T-helper 9 cell (primary cell): ENCODE data around the gene ANAPC1.
"Not testable (repeated sequence)": the region's sequence is repeated elsewhere in the genome, so short reads cannot be mapped to it uniquely, and the experiment has no call there.

Experiments used
- DNase-seq: peaks from one replicate; pipeline ENCODE4 v3.0.0-alpha.2; 2020

ANAPC1 gene

DNA sequence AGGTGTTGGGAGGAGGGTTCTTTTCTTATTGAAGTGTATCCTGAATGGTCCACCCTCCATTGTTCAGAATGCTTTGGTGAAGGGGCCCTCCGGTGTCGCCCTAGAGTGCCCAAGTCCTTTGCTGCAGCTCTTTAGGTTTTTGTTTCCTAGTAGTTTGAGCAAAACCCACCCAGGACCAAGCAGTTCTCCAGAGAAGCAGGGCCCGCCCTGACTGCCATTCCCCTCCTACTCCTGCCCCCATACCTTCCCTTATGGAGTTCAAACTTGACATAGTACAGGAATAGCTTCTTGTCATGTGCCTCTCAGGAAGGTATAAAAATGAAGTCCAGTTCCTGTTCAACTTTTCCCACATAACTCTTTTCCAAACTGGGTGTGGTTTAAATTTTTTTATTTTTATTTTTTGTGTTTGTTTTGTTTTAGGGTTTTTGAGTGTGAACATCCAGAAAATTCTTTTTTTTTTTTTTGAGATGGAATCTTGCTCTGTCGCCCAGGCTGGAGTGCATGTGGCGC is 20.0 kb upstream of the ANAPC1 start:
- no peak for DNase-seq

- DNase-seq: no peak
These were observed 19.5 kb upstream of the ANAPC1 start for GRCh38 chr2:111903516-111903915.

GRCh38 chr2:111900859-111901258 is 16.9 kb upstream of the ANAPC1 start:
- no peak for DNase-seq

GRCh38 chr2:111898703-111899514 is 14.9 kb upstream of the ANAPC1 start:
- peak; percentile 6 for DNase-seq

DNA sequence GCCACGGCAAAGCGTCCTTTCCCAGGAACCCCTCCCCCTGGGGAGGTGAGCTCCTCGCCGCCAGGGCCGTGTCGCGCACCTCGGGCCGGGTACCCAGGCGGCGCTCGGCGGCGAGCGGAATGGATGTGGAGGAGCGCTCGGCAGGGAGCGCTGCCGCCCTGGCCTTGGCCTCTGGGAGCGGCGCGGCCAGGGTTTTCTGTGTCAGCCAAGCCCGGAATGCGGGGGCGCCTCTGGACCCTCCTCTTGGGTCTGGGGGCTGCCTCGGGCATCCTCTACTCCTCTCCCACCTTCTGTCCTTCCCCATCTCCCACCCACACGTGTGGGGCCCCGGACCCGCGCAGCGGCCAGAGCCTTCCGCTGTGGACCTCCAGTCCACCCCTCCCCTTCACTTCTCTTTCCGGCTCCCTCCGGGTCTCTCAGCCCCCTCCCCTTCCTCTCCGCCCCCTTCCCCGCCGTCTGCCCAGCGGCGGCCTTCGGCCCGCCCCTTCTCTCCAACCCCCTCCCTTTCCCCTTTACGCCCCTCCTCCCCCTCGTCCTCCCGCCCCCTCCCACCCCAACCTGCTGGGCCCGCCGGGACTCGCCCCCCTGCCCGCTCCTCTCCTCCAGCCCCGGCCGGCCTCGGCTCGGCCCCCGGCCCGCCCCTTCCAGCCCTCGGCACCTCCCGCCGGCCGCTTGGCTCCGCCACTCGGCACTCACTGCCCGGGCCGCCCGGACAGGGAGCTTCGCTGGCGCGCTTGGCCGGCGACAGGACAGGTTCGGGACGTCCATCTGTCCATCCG is 14.1 kb upstream of the ANAPC1 start, which contains the start of gene MERTK:
MERTK (plus strand) TSS at position 684 of the 779 bp plus-strand sequence. CDS start 129 bp downstream, outside the sequence.
- DNase-seq: peak; percentile 31

- DNase-seq: no peak
These were observed 13.6 kb upstream of the ANAPC1 start for GRCh38 chr2:111897630-111897923.

DNA sequence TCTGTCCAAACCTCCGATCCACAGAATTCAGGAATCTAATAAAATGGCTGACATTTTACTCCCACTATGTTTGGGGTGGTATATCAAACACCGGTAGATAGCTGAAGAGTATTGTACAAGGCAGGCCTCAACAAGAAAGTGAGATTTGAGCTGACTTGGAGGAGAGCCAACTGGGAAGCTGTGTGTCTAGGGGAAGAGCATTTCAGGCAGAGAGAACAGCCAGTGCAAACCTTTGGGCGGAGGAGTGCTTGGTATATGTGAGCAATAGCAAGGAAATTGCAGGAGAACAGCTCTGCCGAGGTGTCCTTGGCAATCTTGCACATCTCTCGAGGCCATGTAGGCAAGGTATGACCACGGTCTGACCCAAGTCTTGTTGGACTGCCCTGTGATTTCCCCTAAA is 12.6 kb upstream of the ANAPC1 start:
- no peak for DNase-seq

DNA sequence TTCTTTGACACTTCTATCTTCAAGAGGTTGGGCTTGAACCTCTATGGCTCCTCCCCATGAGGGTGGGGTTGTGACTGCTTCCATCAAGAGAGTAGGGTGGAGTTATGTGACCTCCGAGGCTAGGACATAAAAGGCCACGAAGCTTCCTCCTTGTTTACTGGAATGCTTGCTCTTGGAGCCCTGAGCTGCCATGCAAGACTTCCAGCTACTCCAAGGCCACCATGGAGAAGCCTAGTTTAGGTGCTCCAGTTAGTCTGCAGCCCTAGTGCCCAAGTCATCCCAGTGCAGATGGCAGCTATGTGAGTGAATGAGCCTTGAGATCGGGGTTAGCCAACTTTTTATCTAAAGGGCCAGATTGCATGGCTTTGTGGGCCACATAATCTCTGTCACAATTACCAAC is 12.0 kb upstream of the ANAPC1 start:
- no peak for DNase-seq

DNA sequence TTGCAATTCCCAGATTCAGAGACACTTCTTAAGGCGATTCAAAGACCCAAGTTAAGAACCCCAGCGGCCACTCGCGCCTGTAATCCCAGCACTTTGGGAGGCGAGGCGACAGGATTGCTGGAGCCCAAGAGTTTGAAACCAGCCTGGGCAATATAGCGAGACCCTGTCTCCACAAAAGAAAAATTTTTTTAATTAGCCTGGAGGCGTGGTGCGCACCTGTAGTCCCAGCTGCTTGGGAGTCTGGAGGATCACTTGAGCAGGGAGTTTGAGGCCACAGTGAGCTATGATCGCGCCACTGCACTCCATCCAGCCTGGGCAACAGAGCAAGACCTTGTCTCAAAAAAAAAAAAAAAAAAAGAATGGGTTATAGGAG is 585 bp upstream of the ANAPC1 start:
- DNase-seq: no peak

DNA sequence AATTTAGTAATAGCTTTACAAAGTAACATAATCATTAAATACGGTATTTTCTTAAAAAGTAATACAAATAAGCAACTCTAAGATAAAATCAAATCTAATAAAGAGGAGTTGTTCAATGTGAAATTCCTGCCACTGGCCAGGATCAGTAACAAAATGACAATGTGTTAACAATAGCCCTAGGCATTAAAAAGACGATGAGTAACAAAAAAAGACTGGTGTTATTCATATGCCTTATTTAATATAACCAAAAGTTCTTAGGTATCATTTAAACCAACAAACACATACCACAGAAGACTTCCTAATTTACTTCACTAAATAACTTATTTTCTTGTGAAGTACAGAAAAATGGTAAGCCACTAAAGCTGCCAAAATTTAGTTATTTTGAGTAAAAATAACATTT is 11.2 kb downstream of the ANAPC1 start:
- not testable (repeated sequence) for DNase-seq

- not testable (repeated sequence) for DNase-seq
These were observed 18.9 kb downstream of the ANAPC1 start for GRCh38 chr2:111865124-111865523.

DNA sequence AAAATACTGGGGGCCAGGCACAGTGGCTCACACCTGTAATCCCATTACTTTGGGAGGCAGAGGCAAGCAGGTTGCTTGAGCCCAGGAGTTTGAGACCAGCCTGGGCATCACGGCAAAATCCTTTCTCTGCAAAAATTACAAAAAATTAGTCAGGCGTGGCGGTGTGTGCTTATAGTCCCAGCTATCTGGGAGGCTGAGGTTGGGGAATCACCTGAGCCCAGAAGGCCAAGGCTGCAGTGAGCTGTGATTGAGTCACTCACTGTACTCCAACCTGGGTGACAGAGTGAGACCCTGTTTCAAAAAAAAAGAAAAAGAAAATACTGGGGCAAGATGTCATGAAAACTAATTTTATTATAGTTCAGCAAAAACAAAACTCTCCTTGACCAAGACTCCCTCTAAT is 24.0 kb downstream of the ANAPC1 start:
- DNase-seq: not testable (repeated sequence)

GRCh38 chr2:111852544-111852943 is 31.4 kb downstream of the ANAPC1 start:
- not testable (repeated sequence) for DNase-seq

DNA sequence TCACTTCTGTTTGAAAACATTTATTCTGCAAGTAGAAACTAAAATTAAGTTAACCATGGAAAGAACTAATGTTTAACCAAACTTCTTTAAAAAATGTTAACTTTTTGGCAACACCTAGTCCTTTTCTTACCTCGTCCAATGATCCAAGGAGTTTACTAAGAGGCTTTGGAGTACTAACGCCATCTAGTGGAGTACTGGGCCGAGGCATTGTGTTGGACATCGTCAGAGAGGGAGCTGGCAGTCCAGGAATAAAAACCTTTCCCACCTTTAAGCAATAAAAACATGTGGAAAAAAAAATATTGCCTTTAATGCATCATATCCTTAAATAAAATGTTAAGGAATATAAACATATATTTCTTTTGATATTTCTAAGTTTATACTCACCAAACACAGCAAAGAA is 33.3 kb downstream of the ANAPC1 start:
- peak; percentile 1 for DNase-seq

DNA sequence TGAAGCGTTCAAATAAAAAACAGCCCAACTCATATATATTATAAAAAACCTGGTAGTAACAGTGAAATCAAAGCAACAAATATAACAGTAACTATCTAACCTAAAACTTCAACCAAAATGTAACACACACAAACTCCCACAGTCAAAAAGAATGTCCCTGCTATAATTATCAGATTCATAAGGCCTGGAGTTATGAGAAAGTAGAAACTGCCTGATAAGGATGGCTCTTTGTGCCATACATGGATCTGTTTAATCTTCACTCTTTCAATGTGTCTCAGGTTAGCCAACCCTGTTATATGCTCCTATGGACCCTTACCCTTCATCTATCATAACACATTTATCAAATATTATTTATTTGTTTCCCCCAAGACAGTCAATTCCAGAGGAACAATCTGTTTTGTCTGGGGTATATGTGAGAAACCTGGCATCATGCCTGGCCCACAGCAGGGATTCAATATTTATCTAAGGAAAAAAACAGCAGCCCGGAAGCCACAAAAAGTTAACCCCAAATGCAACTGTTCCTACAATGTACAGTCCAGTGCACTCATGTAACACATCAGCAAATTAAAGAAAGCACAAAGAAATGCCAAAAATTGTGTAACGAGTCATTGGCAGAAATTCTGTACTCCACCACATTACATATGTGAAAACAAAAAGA is 44.2 kb downstream of the ANAPC1 start:
- not testable (repeated sequence) for DNase-seq

DNA sequence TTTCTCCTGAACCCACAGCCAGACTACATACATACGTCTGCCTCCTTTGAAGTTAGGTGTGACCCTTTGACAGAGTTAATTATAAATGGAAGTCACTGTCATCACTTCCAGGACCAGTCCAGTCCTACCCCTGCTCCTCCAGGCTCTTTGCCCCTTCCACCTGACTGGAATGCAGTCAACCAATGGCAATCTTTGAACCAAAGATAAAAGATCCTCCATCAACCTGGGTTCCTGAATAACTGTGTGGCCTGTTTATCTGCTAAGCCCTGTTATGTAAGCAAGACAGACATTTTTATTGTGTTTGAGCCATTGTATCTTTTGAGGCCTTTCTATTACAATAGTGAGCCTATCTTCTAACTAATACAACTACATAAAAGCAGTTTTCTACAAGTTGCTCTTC is 45.0 kb downstream of the ANAPC1 start:
- not testable (repeated sequence) for DNase-seq

DNA sequence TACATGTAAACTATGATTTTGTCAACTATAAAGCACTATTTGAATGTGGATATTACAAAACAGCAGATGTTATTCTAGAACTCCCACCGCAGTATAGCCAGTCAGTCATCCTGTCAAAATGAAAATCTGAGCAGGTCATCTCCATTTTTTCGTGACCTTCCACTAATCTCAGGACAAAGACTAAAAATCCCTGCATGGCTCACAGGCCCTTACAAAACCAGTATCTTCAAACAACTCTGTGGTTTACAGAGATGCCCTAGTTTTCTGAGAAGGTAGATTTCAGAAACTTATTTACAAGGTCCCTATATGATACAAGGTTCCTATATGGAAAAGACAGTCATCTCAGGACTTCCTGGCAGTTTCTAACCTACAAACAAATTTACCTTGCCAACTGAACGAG is 49.8 kb downstream of the ANAPC1 start:
- DNase-seq: not testable (repeated sequence)

DNA sequence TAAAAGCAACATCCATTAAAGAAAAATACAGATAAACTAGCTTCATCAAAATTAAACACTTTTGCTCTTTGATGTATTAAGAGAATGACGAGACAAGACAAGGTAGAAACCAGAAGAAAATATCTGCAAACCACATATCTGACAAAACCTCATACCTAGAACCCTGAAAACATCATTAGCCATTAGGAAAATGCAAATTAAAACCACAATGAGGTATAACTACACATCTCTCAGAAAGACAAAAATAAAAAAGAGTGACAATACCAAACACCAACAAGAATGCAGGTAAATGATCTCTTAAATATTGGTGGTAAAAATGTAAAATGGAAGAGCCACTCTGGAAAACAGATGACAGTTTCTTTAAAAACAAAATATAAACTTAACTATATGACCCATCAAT is 53.5 kb downstream of the ANAPC1 start:
- not testable (repeated sequence) for DNase-seq

DNA sequence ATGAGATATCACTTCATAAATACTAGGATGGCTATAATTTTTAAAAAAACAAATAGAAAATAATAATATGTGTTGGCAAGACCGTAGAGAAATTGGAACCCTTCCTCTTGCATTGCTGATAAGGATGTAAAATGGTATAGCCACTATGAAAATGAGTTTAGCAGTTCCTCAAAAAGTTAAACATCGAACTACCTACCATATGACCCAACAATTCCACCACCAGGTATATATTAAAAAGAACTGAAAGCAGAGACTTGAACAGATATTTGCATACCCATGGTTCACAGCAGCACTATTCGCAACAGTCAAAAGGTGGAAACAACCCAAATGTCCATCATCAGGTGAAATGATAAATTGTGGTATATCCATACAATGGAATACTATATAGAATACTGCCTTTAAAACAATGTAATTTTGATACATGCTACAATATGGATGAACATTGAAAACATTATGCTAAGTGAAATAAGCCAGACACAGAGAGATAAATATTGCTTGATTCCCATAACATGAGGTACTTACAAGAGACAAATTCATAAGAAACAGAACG is 55.7 kb downstream of the ANAPC1 start:
- not testable (repeated sequence) for DNase-seq

GRCh38 chr2:111812970-111813622 is 70.9 kb downstream of the ANAPC1 start:
- DNase-seq: not testable (repeated sequence)

GRCh38 chr2:111790633-111791032 is 93.4 kb downstream of the ANAPC1 start:
- not testable (repeated sequence) for DNase-seq

GRCh38 chr2:111784081-111784480 is 99.9 kb downstream of the ANAPC1 start:
- DNase-seq: not testable (repeated sequence)
